Measurements from ENCODE around the gene DHX8.

The DHX8 gene

GRCh38 chr17:43550754-43551153 lies 67.0 kb downstream of the DHX8 start:
- DNase-seq: no peak

GRCh38 chr17:43552229-43552837 lies 68.6 kb downstream of the DHX8 start:
- no peak for DNase-seq

DNA sequence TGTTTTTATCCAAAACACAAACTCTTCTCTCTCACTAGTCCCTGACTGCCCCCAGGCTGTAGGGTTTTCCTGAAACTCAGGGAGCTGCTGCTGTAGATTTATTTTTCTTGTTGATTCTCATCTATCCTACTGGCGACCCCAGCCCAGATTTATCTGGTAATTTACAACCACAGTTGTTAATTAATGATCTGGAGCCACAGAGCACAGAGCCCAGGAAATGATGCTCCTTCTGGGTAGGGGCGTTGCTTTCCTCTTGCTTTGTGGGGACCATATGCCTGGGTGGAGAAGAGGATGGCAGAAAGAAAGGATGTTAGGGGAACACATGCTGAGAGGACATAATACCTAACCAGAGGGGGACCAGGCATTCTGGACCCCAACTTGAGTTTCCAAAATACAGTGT lies 69.8 kb downstream of the DHX8 start:
- no peak for DNase-seq

DNA sequence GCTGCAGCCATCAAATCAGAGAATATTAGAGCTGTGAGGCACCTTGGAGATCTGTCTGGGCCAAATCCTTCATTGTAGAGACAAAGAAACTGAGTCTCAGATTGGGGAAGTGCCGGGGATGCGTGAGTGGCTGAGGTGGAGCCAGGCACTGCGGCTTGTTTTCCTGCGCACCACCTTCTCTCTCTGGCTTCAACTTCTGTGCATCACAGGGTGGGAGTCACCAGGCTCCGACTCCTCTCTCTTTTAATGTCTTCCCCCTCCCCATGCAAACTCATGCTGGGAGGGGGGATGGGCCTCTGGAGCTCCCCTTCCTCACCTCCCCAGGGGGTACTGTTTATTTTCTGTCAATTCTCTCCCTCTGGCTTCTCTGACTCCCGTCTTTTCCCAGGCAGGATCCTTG lies 71.1 kb downstream of the DHX8 start:
- no peak for DNase-seq

- DNase-seq: no peak
Measured at GRCh38 chr17:43556292-43556691, 72.5 kb downstream of the DHX8 start.

DNA sequence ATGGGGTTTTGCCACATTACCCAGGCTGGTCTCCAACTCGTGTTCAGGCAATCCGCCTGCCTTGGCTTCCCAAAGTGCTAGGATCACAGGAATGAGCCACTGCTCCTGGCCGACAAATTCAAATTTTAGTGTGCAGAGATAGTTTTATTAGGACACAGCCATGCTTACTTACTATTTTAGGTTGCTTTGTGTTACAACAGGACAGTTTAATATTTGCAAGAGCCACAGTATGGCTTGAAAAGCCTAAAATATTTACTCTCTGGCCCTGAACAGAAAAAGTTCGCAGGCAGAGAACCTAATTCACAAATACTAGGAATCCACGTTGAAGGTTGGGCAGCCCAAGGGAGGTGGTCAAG lies 75.0 kb downstream of the DHX8 start:
- no peak for DNase-seq

DNA sequence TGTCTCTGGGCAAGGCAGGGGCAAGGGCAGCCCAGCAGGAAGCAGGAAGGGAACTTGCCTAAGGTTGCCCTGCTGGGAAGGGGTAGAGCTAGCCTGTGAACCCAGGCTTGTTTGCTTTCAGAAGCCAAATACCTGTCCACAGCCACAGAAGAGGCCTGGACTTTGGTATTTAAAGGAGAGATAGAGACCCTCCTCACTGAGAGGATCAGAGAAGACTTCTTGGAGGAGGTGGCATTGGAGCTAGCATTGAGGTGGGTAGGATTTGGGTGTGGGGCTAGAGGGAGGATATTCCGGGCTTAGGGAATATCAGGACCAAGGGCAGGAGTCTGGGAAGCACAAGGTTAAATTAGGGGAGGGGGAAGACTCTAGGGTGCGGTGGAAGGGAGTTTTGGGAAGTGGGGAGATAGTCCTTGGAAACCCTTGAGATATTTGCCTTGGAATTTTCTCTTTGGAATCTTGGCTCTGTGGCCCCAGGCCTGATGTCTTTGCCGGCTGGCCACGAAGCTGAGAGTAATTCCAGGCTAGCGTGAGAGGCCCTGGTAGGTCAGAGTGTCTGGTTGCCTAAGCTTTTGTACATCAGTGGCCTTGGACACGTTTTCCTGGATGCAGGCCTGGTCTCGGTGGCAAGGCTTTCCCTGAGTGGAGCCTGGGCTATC lies 75.5 kb downstream of the DHX8 start:
- DNase-seq: no peak

DNA sequence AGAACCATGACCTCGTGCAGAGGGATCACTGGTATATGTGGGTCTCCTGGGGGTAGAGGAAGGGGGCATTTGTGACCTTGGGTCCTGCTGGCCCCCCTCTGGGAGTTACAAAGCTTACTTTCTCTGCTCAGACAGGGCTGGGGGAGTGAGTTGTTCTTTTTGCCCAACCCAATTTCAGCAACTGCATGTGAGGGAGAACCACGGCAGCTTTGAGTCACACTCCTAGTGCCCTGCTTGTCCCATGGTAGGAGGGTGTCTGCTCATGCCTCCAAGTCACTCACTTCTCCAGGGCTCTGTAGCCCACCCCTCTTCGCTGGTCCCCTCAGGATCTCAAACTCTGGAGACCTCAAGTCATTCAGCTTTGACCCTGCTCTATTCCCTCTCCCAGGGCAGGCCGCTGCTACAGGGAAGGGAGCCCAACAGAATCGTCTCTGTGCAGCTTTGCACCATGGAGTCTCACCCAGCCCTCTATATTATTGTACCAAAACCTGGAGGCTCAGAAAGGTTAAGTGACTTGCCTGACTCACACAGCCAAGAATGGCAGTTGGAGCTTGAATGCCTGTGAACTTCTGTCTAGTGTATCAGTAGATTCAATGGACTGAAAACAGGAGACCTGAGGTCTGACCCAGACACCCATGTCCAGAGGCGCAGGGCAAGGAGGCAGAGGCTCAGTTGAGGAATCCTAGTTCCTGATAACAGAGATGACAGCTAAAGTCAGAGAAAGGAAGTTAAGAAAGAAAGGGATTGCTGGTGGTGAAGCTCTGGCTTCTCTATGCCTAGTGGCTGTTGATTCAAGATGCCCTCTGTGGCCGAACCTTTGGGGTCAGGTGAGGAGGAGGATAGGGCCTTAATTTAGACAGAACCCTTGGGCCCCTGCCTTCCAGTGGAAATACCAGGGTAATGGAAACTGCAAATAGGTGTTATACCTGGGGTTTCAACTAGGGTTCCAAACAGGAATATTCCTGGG lies 77.0 kb downstream of the DHX8 start:
- DNase-seq: no peak

- DNase-seq: no peak
Measured at GRCh38 chr17:43562679-43563599, 79.2 kb downstream of the DHX8 start.

GRCh38 chr17:43563600-43564594 lies 80.1 kb downstream of the DHX8 start:
- DNase-seq: no peak

DNA sequence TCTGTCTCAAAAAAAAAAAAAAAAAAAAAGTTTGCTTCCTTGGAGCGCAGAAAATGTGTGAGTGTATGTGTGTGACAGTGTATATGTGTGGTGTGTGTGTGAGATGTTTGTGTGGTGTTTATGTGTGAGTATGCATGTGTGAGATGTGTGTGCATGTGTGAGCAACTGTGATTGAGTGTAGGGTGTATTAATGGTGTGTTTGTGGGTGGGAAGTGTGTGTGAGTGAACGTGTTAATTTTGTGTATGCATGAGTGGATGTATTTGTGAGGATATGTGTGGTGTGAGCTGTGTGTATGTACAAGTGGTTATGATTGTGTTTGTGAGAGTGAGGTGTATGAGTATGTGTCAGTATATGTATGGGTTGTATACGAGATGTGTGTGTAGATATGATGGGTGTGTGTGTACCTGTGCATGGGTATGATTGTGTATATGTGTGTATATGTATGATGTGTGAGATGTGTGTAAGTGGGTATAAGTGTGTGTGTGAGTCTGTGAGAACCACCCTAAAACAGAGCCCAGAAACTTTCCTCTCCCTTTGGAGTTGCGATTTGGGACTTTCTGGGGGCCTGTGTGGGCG lies 84.8 kb downstream of the DHX8 start:
- no peak for DNase-seq

DNA sequence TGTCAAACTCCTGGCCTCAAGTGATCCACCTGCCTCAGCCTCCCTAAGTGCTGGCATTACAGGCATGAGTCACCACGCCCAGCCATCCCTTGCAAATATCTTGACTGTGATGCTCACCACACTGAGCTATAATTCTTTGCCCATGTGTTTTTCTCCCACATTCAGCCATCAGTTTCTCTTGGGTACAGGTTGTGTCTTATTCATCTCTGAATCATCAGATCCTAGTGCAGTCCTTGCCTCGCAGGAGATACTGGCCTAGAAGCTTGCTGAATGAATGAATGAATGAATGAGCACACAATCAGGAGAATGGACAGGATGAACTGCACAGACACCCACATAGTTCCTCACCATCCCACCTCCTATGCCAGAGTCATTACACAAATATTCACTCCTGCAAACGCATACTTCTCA lies 86.7 kb downstream of the DHX8 start:
- DNase-seq: no peak

DNA sequence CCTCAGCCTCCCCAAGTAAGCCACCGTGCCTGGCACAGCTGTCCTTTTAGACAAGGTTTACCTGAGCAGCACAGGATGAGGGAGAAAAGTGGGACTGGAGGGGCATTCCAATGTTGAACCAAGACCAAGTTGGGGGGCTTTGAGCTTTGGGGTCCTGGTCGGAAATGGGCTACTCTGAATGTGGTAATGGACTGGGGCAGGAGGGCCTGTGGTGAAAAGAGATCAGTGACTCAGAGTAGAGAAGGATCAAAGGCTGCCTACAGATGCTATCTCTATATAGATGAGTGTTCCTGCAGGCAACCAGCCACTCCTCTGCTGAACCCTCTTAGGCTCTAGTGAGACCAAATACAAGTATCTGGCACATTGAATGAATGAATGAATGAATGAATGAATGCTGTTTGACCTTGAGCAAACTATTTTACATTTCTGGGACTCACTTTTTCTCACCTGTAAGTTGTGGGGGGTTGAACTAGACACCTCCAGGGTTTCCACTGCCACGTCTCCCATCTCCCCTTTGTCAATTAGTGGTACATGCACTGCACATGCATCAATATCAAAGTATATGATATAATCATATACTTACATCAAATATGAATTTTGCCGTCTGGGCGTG lies 88.7 kb downstream of the DHX8 start:
- DNase-seq: no peak

GRCh38 chr17:43573579-43574321 lies 90.0 kb downstream of the DHX8 start:
- no peak for DNase-seq

GRCh38 chr17:43574348-43574747 lies 90.6 kb downstream of the DHX8 start:
- DNase-seq: no peak

DNA sequence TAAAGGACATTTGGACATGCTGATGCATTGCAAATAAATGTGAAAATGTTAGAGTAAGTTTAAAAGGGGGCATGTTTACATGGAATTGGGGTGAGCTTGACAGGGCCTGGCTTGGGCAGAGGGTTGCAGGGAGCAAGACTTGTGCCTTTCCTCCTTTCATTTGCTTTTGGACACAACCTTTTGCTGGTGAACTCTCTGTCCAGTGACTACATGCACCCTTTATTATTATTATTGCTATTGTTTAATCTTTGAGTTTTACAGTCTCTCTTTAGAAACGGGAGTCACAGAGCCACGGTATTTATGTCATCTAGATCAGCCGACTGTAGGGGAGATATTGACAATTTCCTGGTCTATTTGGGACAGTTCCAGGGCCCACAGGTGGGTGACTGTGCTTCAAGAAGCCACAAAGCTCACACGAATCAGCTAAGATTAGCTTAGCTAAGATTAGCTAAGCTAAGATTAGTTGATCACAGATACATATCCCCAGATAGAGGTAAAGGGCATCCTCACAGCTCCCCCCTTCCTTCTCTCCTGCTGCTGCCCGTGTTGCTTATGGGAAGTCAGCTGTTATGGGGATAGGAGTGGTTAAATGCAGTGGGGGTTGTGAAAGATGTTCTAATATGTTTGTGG lies 91.2 kb downstream of the DHX8 start:
- DNase-seq: no peak
